Heart left ventricle (tissue), 16 donors: Measurements from ENCODE around the gene PDE7B. TPM values are rescaled to one million over a fixed set of nuclear protein-coding genes. Genes with fewer than 3 reads are reported as not detected.

Experiments used
- ATAC-seq, 4 donors: fragments of 200-7000 bp; cut with Tn5 transposase; one replicate each; pipeline ENCODE4 v1.9.1; 2020 to 2022; ENCODE audit warnings: moderate library complexity in 4 of 4, mild to moderate bottlenecking in 3 of 4, moderate number of reproducible peaks in 1 of 4
- DNase-seq, 5 donors: peaks; one replicate each; pipeline ENCODE4 v3.0.0-alpha.2; 2020
- H3K27ac ChIP-seq, 12 donors: fragments of 200-600 bp; sonication (generic) in 4 of 12; one replicate each; pipeline versions ENCODE4 v1.5.0 to v1.8.0; 2016 to 2022; ENCODE audit warnings: mild to moderate bottlenecking in 2 of 12
- H3K27me3 ChIP-seq, 9 donors: fragments of 200-600 bp; sonication (generic) in 2 of 9; one replicate each; pipeline versions ENCODE4 v1.5.1 to v1.8.0; 2016 to 2022; ENCODE audit warnings: mild to moderate bottlenecking in 3 of 9
- H3K36me3 ChIP-seq, 9 donors: fragments of 200-600 bp; sonication (generic) in 2 of 9; one replicate each; pipeline versions ENCODE4 v1.5.0 to v1.8.0; 2018 to 2022; ENCODE audit warnings: mild to moderate bottlenecking in 2 of 9
- H3K4me1 ChIP-seq, 12 donors: fragments of 200-600 bp; sonication (generic) in 4 of 12; one replicate each; pipeline versions ENCODE4 v1.5.0 to v1.8.0; 2016 to 2022; ENCODE audit warnings: mild to moderate bottlenecking in 3 of 12
- H3K4me3 ChIP-seq, 12 donors: fragments of 200-600 bp; sonication (generic) in 4 of 12; one replicate each; pipeline versions ENCODE4 v1.5.0 to v1.8.0; 2017 to 2022; ENCODE audit warnings: mild to moderate bottlenecking in 9 of 12, moderate library complexity in 4 of 12
- H3K9me3 ChIP-seq, 12 donors: fragments of 200-600 bp; sonication (generic) in 4 of 12; one replicate each; pipeline versions ENCODE4 v1.5.0 to v1.8.0; 2016 to 2022; ENCODE audit warnings: mild to moderate bottlenecking in 1 of 12
- CTCF ChIP-seq, 12 donors: fragments of 200-600 bp; sonication (generic) in 4 of 12; IDR thresholded peaks; one replicate each; pipeline versions ENCODE4 v1.5.0 to v1.8.0; 2018 to 2022; ENCODE audit warnings: antibody characterized with exemption in 12 of 12, mild to moderate bottlenecking in 5 of 12
- POLR2A ChIP-seq, 2 donors: fragments of 450-650 bp; IDR thresholded peaks; one replicate each; pipeline ENCODE4 v1.6.1; 2017; ENCODE audit warnings: antibody characterized with exemption in 2 of 2, mild to moderate bottlenecking in 2 of 2, moderate library complexity in 2 of 2
- WGBS, 4 donors: extraction: QIAGEN DNeasy Blood & Tissue Kit in 2 of 4; methylation state at CpG; one replicate each; pipeline versions ENCODE4 v1.1.5 to v1.1.7; 2013 to 2018; 5-methylcytosine and 5-hydroxymethylcytosine counted together
- intact Hi-C, 10 donors: fragments of 100-400 bp; cut with DNase I; formaldehyde crosslinking; loops; one replicate each; pipeline versions ENCODE4 v1.11.1 to v1.14.2; 2022
- polyA plus RNA-seq, 2 donors: library from polyadenylated mRNA; stranded (reverse); fragments of 200-250 nt; gene quantifications; one replicate each; pipeline ENCODE4 v1.2.3, GENCODE V29; 2013
- total RNA-seq, 9 donors: library from RNA; depleted of rRNA in 2 of 9; stranded (reverse); fragments of >200 nt in 2 of 9; fragmentation: NEBNext Ultra II Directional in 3 of 9; extraction: Animal tissue kit (Norgen Biotek cat#: 25700) in 3 of 9; gene quantifications; one replicate each; pipeline versions ENCODE4 v1.1.0 to v1.2.4, GENCODE V29; 2016 to 2023
- donor health status: ischemic (EF 13 %, LVEDD 7.1; RV severe dilation, severe dysfunction).
- donor health status: healthy with polysubstance abuse.
- donor health status: DM: no; HTN: yes; CAD: no.
- donor health status: DM: no; HTN: no; CAD: no.
- donor health status: ischemic (EF 25% LVEDD 6.9; RV normal size, moderate dysfunction).
- donor health status: ischemic (EF 25% LVEDD 5.7; RV mildly dilated, moderate dysfunction).
- donor health status: healthy.
- donor health status: DM: yes; HTN: yes; CAD: no.
- donor health status: ischemic (EF 35%, LVEDD 5.7; RV mildly dilated, moderate dysfunction).
- donor health status: nonischemic (EF 11% LVEDD 7.7; RV severe dilation, severe dysfunction).
- donor health status: DM: yes; HTN: yes; CAD: no.
- donor health status: PGD.
- donor health status: ischemic (EF 29% LVEDD 5.4; RV normal size, mild dysfunction).
- donor health status: nonischemic (EF 23%, LVEDD 6.1; RV moderate dilation, normal function).

The PDE7B gene
- total and polyA plus RNA-seq, 11 donors, result 4.4 to 29.1 (median 9.0) TPM

DNA sequence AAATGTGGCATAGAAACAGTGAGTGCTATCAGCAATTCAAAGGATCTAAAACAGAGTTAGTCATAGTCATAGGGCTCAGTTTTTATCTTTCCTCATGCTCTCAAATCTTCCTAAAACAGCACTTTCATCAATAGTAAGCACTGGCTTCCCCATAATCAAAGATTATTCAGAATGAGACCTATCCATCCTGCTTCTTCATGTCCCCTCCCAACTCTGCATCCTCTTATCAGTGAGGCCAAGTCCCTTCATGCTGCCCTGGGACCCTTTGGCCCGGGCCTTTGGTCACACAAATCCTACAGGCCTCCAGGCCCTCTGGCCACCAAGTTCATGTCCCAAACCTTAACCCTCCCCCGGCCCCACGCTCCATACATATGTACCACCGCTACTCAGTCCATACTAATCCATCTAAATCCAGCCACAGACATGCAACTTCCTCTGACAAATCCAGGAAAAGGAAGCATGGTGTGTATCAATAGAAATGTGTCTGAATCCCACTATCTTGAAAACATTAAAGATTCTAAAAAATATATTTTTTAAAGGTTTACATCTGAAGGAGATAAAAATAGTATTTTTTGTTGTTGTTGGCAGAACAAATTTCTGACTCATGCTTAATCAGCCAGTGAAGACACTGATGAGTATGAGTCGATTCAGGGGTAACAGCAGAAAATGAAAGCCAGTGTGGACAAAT lies 143.5 kb downstream of the PDE7B start:
- TF ChIP-seq CTCF (IDR thresholded peaks at IDR 0.05) (no peak), POLR2A (IDR thresholded peaks at IDR 0.05) (no peak)
- Histone ChIP-seq H3K27me3 (no peaks in the 10 kb centered on the region), H3K36me3 (no peaks in the 10 kb centered on the region), H3K9me3 (peaks cover 0 to 8% (median 0%) of the 10 kb centered on the region in 12 donors), H3K4me1 (peaks cover 0 to 20% (median 0%) of the 10 kb centered on the region in 12 donors), H3K4me3 (no peak overlapping the region), H3K27ac (peak overlapping the region in 4 of 12 donors; percentile 1 to 68 (median 32))
- 59 to 70% (median 65%) methylated on average over 5 of the region's 5 CpGs for WGBS, 4 donors
- intact Hi-C loops, result no loop called here
- DNase-seq (peak in 1 of 5 donors; percentile 29), ATAC-seq (peak in 1 of 4 donors; percentile 76)

GRCh38 chr6:135995545-135995898 lies 144.0 kb downstream of the PDE7B start:
- ATAC-seq, result peak in 1 of 4 donors; percentile 16
- intact Hi-C loops, result no loop called here
- peaks cover 0 to 12% (median 0%) of the 10 kb centered on the region in 12 donors for H3K9me3 ChIP-seq
- no peak for TF ChIP-seq CTCF (IDR thresholded peaks at IDR 0.05)
- TF ChIP-seq POLR2A (IDR thresholded peaks at IDR 0.05), result no peak
- no peak for DNase-seq
- peak overlapping the region in 2 of 12 donors; percentile 44 to 68 for H3K27ac ChIP-seq
- no peaks in the 10 kb centered on the region for H3K27me3 ChIP-seq
- H3K36me3 ChIP-seq, result no peaks in the 10 kb centered on the region
- peaks cover 0 to 20% (median 0%) of the 10 kb centered on the region in 12 donors for H3K4me1 ChIP-seq
- WGBS, 4 donors, result 60 to 84% (median 70%) methylated on average over 3 of the region's 3 CpGs
- no peak overlapping the region for H3K4me3 ChIP-seq

- H3K9me3 ChIP-seq, result peaks cover 0 to 13% (median 0%) of the 10 kb centered on the region in 12 donors
- H3K4me1 ChIP-seq, result peaks cover 0 to 20% (median 0%) of the 10 kb centered on the region in 12 donors
- no peaks in the 10 kb centered on the region for H3K36me3 ChIP-seq
- DNase-seq (no peak), ATAC-seq (no peak)
- no peak overlapping the region for H3K27ac ChIP-seq
- no peaks in the 10 kb centered on the region for H3K27me3 ChIP-seq
- intact Hi-C loops, result no loop called here
- WGBS, 4 donors, result 91 to 97% (median 93%) methylated on average over 2 of the region's 2 CpGs
- H3K4me3 ChIP-seq, result no peak overlapping the region
- TF ChIP-seq CTCF (IDR thresholded peaks at IDR 0.05) (no peak), POLR2A (IDR thresholded peaks at IDR 0.05) (no peak)
Measured at GRCh38 chr6:135996668-135997067, 145.2 kb downstream of the PDE7B start.

DNA sequence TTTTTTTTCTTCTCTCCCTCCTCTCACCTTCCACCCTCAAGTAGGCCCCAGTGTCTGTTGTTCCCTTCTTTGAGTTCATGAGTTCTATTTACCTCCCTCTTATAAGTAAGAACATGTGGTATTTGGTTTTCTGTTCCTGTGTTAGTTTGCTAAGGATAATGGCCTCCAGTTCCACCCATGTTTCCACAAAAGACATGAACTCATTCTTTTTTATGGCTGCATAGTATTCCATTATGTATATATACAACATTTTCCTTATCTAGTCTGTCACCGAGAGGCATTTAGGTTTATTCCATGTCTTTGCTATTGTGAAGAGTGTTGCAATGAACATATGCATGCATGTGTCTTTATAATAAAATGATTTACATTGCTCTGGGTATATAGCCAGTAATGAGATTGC lies 147.9 kb downstream of the PDE7B start:
- 92 to 97% (median 96%) methylated on average over 1 of the region's 1 CpG for WGBS, 4 donors
- Histone ChIP-seq H3K27me3 (no peaks in the 10 kb centered on the region), H3K36me3 (no peaks in the 10 kb centered on the region), H3K4me1 (peaks cover 0 to 17% (median 0%) of the 10 kb centered on the region in 12 donors), H3K4me3 (no peak overlapping the region), H3K9me3 (peaks cover 0 to 13% (median 0%) of the 10 kb centered on the region in 12 donors), H3K27ac (no peak overlapping the region)
- ATAC-seq (no peak), DNase-seq (no peak)
- TF ChIP-seq CTCF (IDR thresholded peaks at IDR 0.05) (no peak), POLR2A (IDR thresholded peaks at IDR 0.05) (no peak)
- intact Hi-C loops, result no loop called here
